Activated naive CD4-positive, alpha-beta T cell treated with Interleukin-2 at 50 U/mL for 16 hours (primary cell): ENCODE results near the gene EMP1.

Source experiments
- DNase-seq: peaks from one replicate; pipeline ENCODE4 v3.0.0-alpha.2; 2020

Gene EMP1

GRCh38 chr12:13196130-13196921 is at the start of gene EMP1:
EMP1 (plus strand) TSS chr12:13196726; CDS start chr12:13211511, 14,785 bp downstream.
- peak; percentile 82 for DNase-seq

- no peak for DNase-seq
Observed at GRCh38 chr12:13147688-13148484, 48.6 kb upstream of the EMP1 start.

- DNase-seq = no peak
Observed at GRCh38 chr12:13148485-13148847, 48.1 kb upstream of the EMP1 start.

- DNase-seq = no peak
Observed at GRCh38 chr12:13149411-13149810, 47.1 kb upstream of the EMP1 start.

GRCh38 chr12:13152281-13152680 is 44.2 kb upstream of the EMP1 start:
- no peak for DNase-seq

GRCh38 chr12:13152756-13153155 is 43.8 kb upstream of the EMP1 start:
- no peak for DNase-seq

- no peak for DNase-seq
Observed at GRCh38 chr12:13153180-13153579, 43.3 kb upstream of the EMP1 start.

- peak; percentile 8 for DNase-seq
Observed at GRCh38 chr12:13154027-13154538, 42.4 kb upstream of the EMP1 start.

- no peak for DNase-seq
Observed at GRCh38 chr12:13154831-13155230, 41.7 kb upstream of the EMP1 start.

- DNase-seq = no peak
Observed at GRCh38 chr12:13156277-13156676, 40.2 kb upstream of the EMP1 start.

- DNase-seq = no peak
Observed at GRCh38 chr12:13161172-13161571, 35.4 kb upstream of the EMP1 start.

GRCh38 chr12:13162904-13163303 is 33.6 kb upstream of the EMP1 start:
- no peak for DNase-seq

GRCh38 chr12:13163868-13164635 is 32.5 kb upstream of the EMP1 start:
- no peak for DNase-seq

- DNase-seq = no peak
Observed at GRCh38 chr12:13164921-13165616, 31.5 kb upstream of the EMP1 start.

- DNase-seq = peak; percentile 80
Observed at GRCh38 chr12:13165617-13166041, 30.9 kb upstream of the EMP1 start.

- DNase-seq = no peak
Observed at GRCh38 chr12:13167226-13167625, 29.3 kb upstream of the EMP1 start.

GRCh38 chr12:13167906-13168305 is 28.6 kb upstream of the EMP1 start:
- DNase-seq = no peak

GRCh38 chr12:13169272-13169671 is 27.3 kb upstream of the EMP1 start:
- DNase-seq = no peak

- no peak for DNase-seq
Observed at GRCh38 chr12:13170892-13171490, 25.5 kb upstream of the EMP1 start.

GRCh38 chr12:13171921-13172859 is 24.3 kb upstream of the EMP1 start:
- no peak for DNase-seq
